ENCODE measurements around the gene LDLRAD2. TPM values are rescaled to one million over a fixed set of nuclear protein-coding genes. Genes with fewer than 3 reads are reported as not detected.

The LDLRAD2 gene
- total and polyA plus RNA-seq, 2 of the 8 experiments (the other 6 are each of a cell fraction or from before 2014, with no cell fraction given): 0.48 to 0.74 TPM

DNA sequence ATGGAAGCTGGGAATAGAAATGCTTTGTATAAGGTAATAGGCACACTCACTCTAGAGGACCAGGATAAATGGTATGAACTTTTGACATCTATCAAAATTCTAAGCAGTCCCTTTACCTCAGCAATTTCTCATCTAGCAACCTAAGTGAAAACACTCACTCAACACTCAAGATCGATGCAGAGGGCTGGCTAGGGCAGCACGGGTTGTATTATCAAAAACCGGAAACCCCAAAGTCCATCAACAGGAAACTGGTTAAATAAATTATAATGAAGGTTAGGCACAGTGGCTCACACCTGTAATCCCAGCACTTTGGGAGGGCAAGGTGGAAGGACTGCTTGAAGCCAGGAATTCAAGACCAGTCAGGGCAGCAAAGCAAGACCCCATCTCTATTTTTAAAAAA lies 38.5 kb upstream of the LDLRAD2 start (continued):
- TF ChIP-seq, protein P1, sequence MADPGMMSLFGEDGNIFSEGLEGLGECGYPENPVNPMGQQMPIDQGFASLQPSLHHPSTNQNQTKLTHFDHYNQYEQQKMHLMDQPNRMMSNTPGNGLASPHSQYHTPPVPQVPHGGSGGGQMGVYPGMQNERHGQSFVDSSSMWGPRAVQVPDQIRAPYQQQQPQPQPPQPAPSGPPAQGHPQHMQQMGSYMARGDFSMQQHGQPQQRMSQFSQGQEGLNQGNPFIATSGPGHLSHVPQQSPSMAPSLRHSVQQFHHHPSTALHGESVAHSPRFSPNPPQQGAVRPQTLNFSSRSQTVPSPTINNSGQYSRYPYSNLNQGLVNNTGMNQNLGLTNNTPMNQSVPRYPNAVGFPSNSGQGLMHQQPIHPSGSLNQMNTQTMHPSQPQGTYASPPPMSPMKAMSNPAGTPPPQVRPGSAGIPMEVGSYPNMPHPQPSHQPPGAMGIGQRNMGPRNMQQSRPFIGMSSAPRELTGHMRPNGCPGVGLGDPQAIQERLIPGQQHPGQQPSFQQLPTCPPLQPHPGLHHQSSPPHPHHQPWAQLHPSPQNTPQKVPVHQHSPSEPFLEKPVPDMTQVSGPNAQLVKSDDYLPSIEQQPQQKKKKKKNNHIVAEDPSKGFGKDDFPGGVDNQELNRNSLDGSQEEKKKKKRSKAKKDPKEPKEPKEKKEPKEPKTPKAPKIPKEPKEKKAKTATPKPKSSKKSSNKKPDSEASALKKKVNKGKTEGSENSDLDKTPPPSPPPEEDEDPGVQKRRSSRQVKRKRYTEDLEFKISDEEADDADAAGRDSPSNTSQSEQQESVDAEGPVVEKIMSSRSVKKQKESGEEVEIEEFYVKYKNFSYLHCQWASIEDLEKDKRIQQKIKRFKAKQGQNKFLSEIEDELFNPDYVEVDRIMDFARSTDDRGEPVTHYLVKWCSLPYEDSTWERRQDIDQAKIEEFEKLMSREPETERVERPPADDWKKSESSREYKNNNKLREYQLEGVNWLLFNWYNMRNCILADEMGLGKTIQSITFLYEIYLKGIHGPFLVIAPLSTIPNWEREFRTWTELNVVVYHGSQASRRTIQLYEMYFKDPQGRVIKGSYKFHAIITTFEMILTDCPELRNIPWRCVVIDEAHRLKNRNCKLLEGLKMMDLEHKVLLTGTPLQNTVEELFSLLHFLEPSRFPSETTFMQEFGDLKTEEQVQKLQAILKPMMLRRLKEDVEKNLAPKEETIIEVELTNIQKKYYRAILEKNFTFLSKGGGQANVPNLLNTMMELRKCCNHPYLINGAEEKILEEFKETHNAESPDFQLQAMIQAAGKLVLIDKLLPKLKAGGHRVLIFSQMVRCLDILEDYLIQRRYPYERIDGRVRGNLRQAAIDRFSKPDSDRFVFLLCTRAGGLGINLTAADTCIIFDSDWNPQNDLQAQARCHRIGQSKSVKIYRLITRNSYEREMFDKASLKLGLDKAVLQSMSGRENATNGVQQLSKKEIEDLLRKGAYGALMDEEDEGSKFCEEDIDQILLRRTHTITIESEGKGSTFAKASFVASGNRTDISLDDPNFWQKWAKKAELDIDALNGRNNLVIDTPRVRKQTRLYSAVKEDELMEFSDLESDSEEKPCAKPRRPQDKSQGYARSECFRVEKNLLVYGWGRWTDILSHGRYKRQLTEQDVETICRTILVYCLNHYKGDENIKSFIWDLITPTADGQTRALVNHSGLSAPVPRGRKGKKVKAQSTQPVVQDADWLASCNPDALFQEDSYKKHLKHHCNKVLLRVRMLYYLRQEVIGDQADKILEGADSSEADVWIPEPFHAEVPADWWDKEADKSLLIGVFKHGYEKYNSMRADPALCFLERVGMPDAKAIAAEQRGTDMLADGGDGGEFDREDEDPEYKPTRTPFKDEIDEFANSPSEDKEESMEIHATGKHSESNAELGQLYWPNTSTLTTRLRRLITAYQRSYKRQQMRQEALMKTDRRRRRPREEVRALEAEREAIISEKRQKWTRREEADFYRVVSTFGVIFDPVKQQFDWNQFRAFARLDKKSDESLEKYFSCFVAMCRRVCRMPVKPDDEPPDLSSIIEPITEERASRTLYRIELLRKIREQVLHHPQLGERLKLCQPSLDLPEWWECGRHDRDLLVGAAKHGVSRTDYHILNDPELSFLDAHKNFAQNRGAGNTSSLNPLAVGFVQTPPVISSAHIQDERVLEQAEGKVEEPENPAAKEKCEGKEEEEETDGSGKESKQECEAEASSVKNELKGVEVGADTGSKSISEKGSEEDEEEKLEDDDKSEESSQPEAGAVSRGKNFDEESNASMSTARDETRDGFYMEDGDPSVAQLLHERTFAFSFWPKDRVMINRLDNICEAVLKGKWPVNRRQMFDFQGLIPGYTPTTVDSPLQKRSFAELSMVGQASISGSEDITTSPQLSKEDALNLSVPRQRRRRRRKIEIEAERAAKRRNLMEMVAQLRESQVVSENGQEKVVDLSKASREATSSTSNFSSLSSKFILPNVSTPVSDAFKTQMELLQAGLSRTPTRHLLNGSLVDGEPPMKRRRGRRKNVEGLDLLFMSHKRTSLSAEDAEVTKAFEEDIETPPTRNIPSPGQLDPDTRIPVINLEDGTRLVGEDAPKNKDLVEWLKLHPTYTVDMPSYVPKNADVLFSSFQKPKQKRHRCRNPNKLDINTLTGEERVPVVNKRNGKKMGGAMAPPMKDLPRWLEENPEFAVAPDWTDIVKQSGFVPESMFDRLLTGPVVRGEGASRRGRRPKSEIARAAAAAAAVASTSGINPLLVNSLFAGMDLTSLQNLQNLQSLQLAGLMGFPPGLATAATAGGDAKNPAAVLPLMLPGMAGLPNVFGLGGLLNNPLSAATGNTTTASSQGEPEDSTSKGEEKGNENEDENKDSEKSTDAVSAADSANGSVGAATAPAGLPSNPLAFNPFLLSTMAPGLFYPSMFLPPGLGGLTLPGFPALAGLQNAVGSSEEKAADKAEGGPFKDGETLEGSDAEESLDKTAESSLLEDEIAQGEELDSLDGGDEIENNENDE (IDR thresholded peaks at IDR 0.05; ENCODE audit: insufficient replicate concordance, low read length): no peak
- TF ChIP-seq CHD1 (IDR thresholded peaks at IDR 0.05; ENCODE audit: low read depth, low read length) (no peak), RAD21 (IDR thresholded peaks at IDR 0.05 in 1 of 2, conservative IDR thresholded peaks at IDR 0.05 in 1 of 2; ENCODE audit: low read depth in 2 of 2, low read length in 2 of 2) (no peak)

Measured in H1 (cell line).